NCI-H187 treated with DMSO at 0.1 percent for 48 hours (cell line): Measurements from ENCODE around the gene METRN.

ENCODE experiments used
- DNase-seq: peaks from one replicate; lab custom pipeline; 2025; lab: John Stamatoyannopoulos, UW

METRN gene

GRCh38 chr16:677316-678190 is 37.4 kb upstream of the METRN start:
- peak; percentile 17 for DNase-seq

DNA sequence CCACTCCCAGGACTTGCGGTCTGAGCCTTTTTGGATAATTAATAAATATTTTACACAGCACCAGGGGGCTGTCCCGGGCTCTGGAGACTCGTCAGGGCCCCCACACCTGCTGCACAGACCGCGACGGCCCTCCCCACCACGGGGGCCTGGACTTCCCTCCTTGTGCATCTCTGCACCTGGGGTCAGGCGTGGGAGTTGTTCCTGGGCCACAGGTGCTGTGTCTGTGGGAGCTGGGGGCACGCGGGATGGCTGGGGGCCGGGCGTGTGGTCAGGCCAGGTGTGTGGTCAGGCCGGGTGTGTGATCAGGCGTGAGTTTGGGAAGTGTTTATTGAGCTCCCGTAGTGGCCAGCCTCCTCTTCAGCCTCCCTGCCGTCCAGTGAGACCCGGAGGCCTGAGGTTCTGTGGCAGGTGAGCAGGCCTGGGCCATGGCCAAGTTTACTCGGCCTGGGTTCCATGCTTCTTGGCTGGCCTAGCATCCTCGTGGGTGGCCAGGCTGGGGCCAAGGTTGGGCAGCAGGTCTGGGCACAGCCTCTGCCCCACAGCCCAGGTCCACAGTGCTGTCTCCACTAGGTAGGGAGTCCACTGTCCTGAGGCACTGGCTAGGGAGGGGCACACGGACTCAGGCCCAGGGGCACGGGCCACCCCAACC is 36.6 kb upstream of the METRN start:
- DNase-seq: no peak

DNA sequence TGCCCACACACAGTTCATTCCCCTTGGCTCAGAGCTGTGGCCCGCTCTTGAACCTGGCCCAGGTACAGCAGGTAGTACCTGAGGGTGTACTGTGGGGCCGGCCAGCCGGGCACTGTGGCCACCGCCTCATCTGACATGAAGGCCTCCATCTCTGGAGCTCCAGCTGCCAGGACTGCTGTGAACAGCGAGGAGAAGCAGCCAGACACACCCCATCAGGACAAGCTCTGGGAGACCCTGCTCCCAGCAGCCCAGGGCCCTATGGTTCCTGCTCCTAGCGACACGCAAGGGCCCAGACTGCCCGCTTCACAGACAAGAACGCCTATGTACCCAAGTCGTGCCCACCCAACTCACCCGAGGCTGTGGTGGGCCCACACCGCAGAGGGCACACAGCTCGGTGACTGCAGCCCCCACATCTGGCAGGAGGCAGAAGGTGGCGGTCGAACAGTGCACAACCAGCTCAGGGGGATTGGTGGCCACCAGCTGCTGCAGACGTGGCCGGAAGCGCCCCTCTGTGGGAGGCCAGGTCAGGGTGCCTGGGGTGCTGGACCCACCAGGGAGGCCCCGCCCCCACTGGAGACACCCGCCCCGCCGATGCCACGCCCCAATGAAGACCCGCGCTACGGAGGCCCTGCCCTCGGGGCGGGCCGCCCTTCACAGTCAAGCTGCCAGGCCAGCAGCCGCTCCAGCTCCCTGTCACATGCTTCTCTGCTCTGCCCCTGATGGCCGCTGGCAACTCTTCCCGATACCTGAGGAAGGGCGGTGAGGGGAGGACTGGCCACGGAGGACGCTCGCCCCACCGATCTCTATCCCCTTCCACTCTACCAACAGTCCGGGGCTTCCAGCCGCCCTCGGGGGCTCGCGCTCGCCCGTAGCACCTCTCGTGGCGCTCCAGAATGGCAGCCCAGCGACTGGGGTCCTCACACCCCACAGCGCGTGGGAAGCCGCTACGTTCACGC is 35.8 kb upstream of the METRN start:
- peak; percentile 34 for DNase-seq

- no peak for DNase-seq
Observed at GRCh38 chr16:679814-680624, 34.9 kb upstream of the METRN start, which contains the start of gene STUB1. STUB1 (plus strand) TSS chr16:680410; CDS start chr16:680526, 116 bp downstream.

DNA sequence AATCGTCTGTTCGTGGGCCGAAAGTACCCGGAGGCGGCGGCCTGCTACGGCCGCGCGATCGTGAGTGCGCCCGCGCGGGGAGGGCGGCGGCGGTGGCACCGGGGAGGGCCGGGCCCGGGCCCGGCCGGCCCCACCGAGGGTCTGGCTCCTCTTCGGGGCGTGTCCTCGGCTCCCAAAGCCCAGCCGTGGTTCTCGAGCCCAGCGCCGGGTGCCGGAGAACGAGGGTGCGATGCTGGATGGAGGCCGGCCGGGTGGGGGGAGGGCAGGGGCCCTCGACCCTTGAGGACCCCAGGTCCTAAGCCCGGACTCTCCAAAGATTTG is 34.3 kb upstream of the METRN start:
- no peak for DNase-seq

DNA sequence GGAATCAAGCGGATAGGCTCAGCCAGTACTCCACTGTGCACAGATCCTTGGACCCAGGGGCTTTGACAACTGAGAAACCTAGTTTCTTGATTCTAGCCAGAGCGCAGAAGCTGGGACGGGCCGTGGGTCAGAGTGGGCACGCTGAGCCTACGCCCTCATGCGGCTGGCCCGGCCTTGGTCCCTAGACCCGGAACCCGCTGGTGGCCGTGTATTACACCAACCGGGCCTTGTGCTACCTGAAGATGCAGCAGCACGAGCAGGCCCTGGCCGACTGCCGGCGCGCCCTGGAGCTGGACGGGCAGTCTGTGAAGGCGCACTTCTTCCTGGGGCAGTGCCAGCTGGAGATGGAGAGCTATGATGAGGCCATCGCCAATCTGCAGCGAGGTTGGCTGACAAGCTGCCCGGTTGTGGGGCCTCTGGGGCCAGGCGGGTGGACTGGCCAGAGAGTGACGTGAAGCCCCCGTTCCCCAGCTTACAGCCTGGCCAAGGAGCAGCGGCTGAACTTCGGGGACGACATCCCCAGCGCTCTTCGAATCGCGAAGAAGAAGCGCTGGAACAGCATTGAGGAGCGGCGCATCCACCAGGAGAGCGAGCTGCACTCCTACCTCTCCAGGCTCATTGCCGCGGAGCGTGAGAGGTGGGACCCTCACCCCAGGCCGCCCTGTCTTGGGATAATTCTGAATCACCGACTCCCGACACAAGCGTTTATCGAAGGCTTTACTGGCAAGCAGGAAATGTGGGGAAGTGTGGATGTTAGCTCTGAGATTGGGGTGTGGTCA is 33.8 kb upstream of the METRN start:
- DNase-seq: no peak

- no peak for DNase-seq
Observed at GRCh38 chr16:681746-682427, 33.0 kb upstream of the METRN start.

- DNase-seq: no peak
Observed at GRCh38 chr16:682493-683395, 32.2 kb upstream of the METRN start.

GRCh38 chr16:683396-684070 is 31.4 kb upstream of the METRN start:
- no peak for DNase-seq

GRCh38 chr16:684071-684794 is 30.7 kb upstream of the METRN start, which contains the start of gene JMJD8:
JMJD8 (minus strand) TSS chr16:684334; CDS start chr16:684319, 15 bp downstream.
- peak; percentile 82 for DNase-seq

DNA sequence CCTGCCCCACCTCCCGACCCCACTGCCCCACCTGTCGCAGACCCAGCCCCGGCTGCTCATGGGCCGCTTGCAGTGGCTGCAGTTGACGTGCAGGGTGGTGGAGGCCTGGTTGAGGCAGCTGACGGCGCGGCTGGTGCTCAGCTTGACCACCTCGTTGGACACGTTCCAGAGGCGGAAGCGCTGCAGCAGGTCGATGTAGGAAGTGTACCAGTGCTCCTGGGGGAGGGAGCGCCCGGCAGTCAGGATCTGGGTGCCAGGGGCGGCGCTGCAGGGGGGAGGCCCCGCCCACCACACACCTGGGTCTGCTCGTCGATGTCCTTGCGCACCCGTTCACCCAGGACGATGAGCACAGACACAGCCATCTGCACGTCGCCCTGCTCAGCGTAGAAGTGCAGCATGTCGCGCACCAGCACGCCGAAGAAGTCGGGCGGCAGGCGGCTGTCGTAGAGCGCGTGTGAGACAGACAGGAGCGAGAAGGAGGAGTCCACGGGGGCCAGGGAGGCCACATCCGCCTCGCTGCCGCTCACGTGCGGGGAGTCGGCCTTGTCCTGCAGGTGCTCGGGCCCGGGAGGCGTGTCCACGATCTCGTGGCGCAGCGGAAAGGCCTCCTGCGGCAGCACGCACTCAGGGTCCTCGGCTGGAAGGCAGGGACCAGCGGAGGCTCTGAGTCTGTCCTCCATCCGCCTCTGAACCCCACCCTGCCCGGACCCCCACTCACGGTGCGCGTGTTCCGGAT is 29.8 kb upstream of the METRN start:
- DNase-seq: peak; percentile 38

- DNase-seq: no peak
Observed at GRCh38 chr16:685967-686366, 29.0 kb upstream of the METRN start.

GRCh38 chr16:686459-687260 is 28.3 kb upstream of the METRN start:
- DNase-seq: no peak

GRCh38 chr16:687499-687898 is 27.4 kb upstream of the METRN start:
- DNase-seq: no peak

DNA sequence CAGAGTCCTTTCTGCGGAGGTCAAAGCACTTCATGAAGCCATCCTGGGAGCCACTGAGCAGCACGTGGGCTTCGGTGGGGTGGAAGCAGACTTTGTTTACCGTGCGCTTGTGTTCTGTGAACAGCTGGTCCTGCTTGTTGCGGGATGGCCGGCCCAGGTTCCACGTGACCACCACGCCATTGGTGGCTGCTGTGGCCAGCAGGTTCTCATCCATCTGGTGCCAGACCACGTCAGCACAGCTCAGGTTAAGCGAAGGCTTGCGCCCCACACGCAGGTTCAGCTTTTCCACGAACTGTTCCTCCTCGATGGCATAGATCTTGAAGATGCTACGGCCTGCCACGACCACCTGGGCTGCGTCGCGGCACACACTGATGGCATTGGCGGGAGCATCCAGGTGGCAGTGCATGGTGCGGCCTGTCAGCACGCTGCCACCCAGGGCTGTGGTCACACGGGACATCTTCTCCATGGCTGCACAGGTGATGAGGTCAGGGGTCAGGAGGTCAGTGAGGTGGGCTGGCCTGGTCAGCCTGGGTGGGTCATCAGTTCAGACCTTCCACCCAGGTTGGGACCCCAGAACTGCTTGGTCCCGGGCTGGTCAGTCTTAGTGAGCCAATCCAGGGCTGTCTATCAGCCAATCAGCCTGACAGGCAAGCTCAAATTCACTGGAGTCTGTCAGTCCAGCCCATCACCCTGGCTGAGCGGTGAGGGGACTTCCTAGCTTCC is 25.6 kb upstream of the METRN start:
- no peak for DNase-seq
